Activated naive CD8-positive, alpha-beta T cell treated with anti-CD3 and anti-CD28 coated beads, Interleukin-2, amount 10 ng/mL, durations not matched to agents 7 days and 5 days (primary cell): ENCODE data around the gene POLRMT. TPM values are rescaled to one million over a fixed set of nuclear protein-coding genes. Genes with fewer than 3 reads are reported as not detected.

Source experiments
- ATAC-seq: fragments of 150-1000 bp; cut with Tn5 transposase; one replicate; pipeline ENCODE4 v1.10.0; 2021; ENCODE audit warnings: low read depth, moderate library complexity
- POLR2A ChIA-PET: fragments of 350-600 bp; sonication (Branson Sonifier 250); formaldehyde crosslinking; loops from one replicate; lab custom pipeline; 2021; ENCODE audit warnings: antibody characterized with exemption; lab: Charles Lee
- DNase-seq: peaks from one replicate; pipeline ENCODE4 v3.0.0; 2021
- H3K27ac Mint-ChIP-seq: one replicate; pipeline ENCODE4 v1.8.0; 2022; ENCODE audit warnings: mild to moderate bottlenecking, mixed read lengths
- H3K27me3 Mint-ChIP-seq: one replicate; pipeline ENCODE4 v1.8.0; 2022; ENCODE audit warnings: mild to moderate bottlenecking, moderate library complexity, mixed read lengths
- H3K36me3 Mint-ChIP-seq: one replicate; pipeline ENCODE4 v1.8.0; 2021; ENCODE audit warnings: mild to moderate bottlenecking, mixed read lengths
- H3K4me1 Mint-ChIP-seq: one replicate; pipeline ENCODE4 v1.8.0; 2021; ENCODE audit warnings: mixed read lengths
- H3K4me3 Mint-ChIP-seq: one replicate; pipeline ENCODE4 v1.8.0; 2022; ENCODE audit warnings: mild to moderate bottlenecking, moderate library complexity, mixed read lengths
- H3K9me3 Mint-ChIP-seq: one replicate; pipeline ENCODE4 v1.8.0; 2021; ENCODE audit warnings: mixed read lengths
- total RNA-seq, 2 experiments: library from RNA; stranded (reverse); gene quantifications; one replicate each; pipeline ENCODE4 v1.2.3, GENCODE V29; 2021

POLRMT gene
- total RNA-seq, 2 experiments from 2014 or later = 63.2 to 65.1 TPM

DNA sequence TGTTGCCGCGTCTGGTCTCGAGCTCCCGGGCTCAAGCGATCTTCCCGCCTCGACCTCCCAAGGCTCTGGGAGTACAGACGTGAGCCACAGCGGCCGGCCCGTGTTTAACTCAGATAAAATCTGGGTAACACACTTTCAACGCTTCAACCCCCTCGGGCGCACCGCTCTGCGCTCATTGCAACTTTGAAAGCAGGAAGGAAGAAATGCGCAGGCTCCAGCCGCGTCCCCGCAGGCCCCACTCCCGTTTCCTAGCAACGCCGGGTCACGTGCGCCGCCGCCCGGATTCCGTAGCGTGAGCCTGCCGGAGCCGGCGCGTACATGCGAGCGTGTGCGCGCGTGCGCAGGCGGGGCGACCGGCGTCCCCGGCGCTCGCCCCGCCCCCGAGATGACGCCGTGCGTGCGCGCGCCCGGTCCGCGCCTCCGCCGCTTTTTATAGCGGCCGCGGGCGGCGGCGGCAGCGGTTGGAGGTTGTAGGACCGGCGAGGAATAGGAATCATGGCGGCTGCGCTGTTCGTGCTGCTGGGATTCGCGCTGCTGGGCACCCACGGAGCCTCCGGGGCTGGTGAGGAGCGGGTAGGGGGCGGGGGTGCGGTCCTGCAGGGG is 61.1 kb downstream of the POLRMT start, which contains the start of gene BSG:
Gene BSG (plus strand): TSS at position 457 of the 603 bp plus-strand sequence. CDS start 39 bp downstream, at position 496.
- DNase-seq (peak; percentile 99), ATAC-seq (peak; percentile 83)
- no peaks in the 10 kb centered on the region for H3K27me3 Mint-ChIP-seq
- H3K9me3 Mint-ChIP-seq = no peaks in the 10 kb centered on the region
- peak within 1 kb of the TSS; percentile 97 for H3K4me3 Mint-ChIP-seq
- peaks cover 26% of the 10 kb centered on the region for H3K4me1 Mint-ChIP-seq
- H3K27ac Mint-ChIP-seq = peak within 1 kb of the TSS; percentile 97
- no peaks in the 10 kb centered on the region for H3K36me3 Mint-ChIP-seq
- POLR2A ChIA-PET = interaction anchor here (0.9 to 2.2 kb wide), 6 partner anchors 28 to 91 kb away, joined by 3 to 24 read pairs (median 6); partner anchors contain the start of genes CDC34, GZMM, RNF126 and TPGS1

GRCh38 chr19:571566-571974 is 61.8 kb downstream of the POLRMT start:
- POLR2A ChIA-PET = interaction anchor here (0.9 to 2.2 kb wide), 5 partner anchors 39 to 92 kb away, joined by 3 to 24 read pairs (median 6); partner anchors contain the start of genes CDC34, RNF126 and TPGS1
- DNase-seq = no peak
- peak overlapping the region; percentile 97 for H3K27ac Mint-ChIP-seq
- no peaks in the 10 kb centered on the region for H3K36me3 Mint-ChIP-seq
- ATAC-seq = no peak
- H3K27me3 Mint-ChIP-seq = no peaks in the 10 kb centered on the region
- H3K4me1 Mint-ChIP-seq = peaks cover 24% of the 10 kb centered on the region
- no peaks in the 10 kb centered on the region for H3K9me3 Mint-ChIP-seq
- peak overlapping the region; percentile 97 for H3K4me3 Mint-ChIP-seq

DNA sequence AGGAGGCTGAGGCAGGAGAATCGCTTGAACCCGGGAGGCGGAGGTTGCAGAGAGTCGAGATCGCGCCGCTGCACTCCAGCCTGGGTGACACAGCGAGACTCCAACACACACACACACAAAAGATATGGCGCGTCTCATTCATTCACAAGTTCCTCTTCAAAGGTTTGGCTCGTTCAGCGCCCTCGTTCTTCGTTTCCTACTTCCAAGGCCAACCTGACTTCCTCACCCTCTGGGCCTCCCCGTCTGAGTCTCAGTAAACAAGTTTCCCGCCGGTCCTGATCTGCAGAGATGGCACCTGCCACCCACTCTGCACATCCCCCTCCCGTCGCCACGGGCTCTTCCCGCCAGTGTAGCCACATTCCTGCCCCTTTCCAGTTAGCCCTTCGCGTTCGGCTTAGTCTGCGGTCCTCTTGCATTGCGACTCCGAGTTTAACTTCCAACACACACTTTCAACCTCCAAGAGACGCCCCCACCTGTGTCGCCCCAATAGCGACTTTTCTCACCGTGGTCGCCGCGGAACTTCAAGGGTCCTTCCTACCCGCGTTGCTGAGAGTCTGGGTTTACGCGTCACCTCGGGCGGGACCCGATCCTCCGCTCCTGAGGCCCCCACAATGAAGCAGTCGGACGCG is 62.3 kb downstream of the POLRMT start:
- peak overlapping the region; percentile 97 for H3K27ac Mint-ChIP-seq
- ATAC-seq = peak; percentile 8
- POLR2A ChIA-PET = interaction anchor here (0.7 to 2.2 kb wide), 4 partner anchors 39 to 64 kb away, joined by 3 to 24 read pairs (median 8); partner anchors contain the start of genes CDC34 and TPGS1

GRCh38 chr19:570251-570686 is 63.1 kb downstream of the POLRMT start:
- POLR2A ChIA-PET = interaction anchor here (0.7 kb wide), 1 partner anchor 40 kb away, joined by 3 read pairs; no protein-coding TSS in a partner anchor
- Mint-ChIP-seq H3K4me3 (peak overlapping the region; percentile 48), H3K9me3 (no peaks in the 10 kb centered on the region), H3K27me3 (no peaks in the 10 kb centered on the region), H3K36me3 (no peaks in the 10 kb centered on the region), H3K4me1 (peaks cover 21% of the 10 kb centered on the region), H3K27ac (peak overlapping the region; percentile 70)
- no peak for DNase-seq
- no peak for ATAC-seq

More for the DNA sequence above, 62.3 kb downstream of the POLRMT start:
- H3K27me3 Mint-ChIP-seq = no peaks in the 10 kb centered on the region
- no peaks in the 10 kb centered on the region for H3K36me3 Mint-ChIP-seq
- H3K9me3 Mint-ChIP-seq = no peaks in the 10 kb centered on the region
- H3K4me3 Mint-ChIP-seq = peak overlapping the region; percentile 97
- DNase-seq = peak; percentile 71
- H3K4me1 Mint-ChIP-seq = peaks cover 22% of the 10 kb centered on the region

- ATAC-seq = no peak
- H3K4me3 Mint-ChIP-seq = no peak overlapping the region
- no peaks in the 10 kb centered on the region for H3K27me3 Mint-ChIP-seq
- H3K36me3 Mint-ChIP-seq = no peaks in the 10 kb centered on the region
- no peak overlapping the region for H3K27ac Mint-ChIP-seq
- no peaks in the 10 kb centered on the region for H3K9me3 Mint-ChIP-seq
- POLR2A ChIA-PET = interaction anchor here (2.2 kb wide), 1 partner anchor 35 kb away, joined by 11 read pairs; the partner anchor contains the start of gene CDC34
- no peak for DNase-seq
- peaks cover 9% of the 10 kb centered on the region for H3K4me1 Mint-ChIP-seq
These were observed 65.9 kb downstream of the POLRMT start for GRCh38 chr19:567296-567900.

Other genes with a start within 250 kb of the POLRMT start
- gene C2CD4C, start 224.4 kb downstream of the POLRMT start, total RNA-seq = not detected
- under 1 TPM; 0.40 to 0.53 TPM for gene SHC2, start 172.5 kb downstream of the POLRMT start, total RNA-seq
- 1 to 10 TPM in 1 of 2 experiments, under 1 TPM in 1; 0.44 to 1.0 TPM for gene MADCAM1, start 137.1 kb downstream of the POLRMT start, total RNA-seq
- 10 to 100 TPM; 27.0 to 27.2 TPM for gene TPGS1, start 126.0 kb downstream of the POLRMT start, total RNA-seq
- 10 to 100 TPM; 49.2 to 51.5 TPM for gene CDC34, start 101.8 kb downstream of the POLRMT start, total RNA-seq
- 10 to 100 TPM; 81.5 to 84.5 TPM for gene GZMM, start 89.5 kb downstream of the POLRMT start, total RNA-seq
- 100 to 1,000 TPM; 183 to 196 TPM for gene BSG, start 60.9 kb downstream of the POLRMT start, total RNA-seq
- gene HCN2, start 43.7 kb downstream of the POLRMT start, total RNA-seq = 1 to 10 TPM; 1.0 to 1.2 TPM
- gene FGF22, start 6.3 kb upstream of the POLRMT start, total RNA-seq = 1 to 10 TPM in 1 of 2 experiments, under 1 TPM in 1; 0.72 to 1.1 TPM
- 10 to 100 TPM; 79.0 to 84.8 TPM for gene RNF126, start 29.7 kb upstream of the POLRMT start, total RNA-seq
- 1 to 10 TPM; 2.6 to 2.9 TPM for gene FSTL3, start 42.9 kb upstream of the POLRMT start, total RNA-seq
- gene PRSS57, start 61.9 kb upstream of the POLRMT start, total RNA-seq = not detected
- gene PALM, start 75.4 kb upstream of the POLRMT start, total RNA-seq = not detected
- gene MISP, start 117.6 kb upstream of the POLRMT start, total RNA-seq = not detected
- 100 to 1,000 TPM; 400 to 411 TPM for gene PTBP1, start 163.9 kb upstream of the POLRMT start, total RNA-seq
- gene PLPPR3, start 188.4 kb upstream of the POLRMT start, total RNA-seq = not detected
- under 1 TPM in 1 of 2 experiments, not detected in 1; 0.25 TPM for gene AZU1, start 194.3 kb upstream of the POLRMT start, total RNA-seq
- not detected for gene PRTN3, start 207.5 kb upstream of the POLRMT start, total RNA-seq
- gene ELANE, start 218.8 kb upstream of the POLRMT start, total RNA-seq = not detected
- 1 to 10 TPM; 4.4 to 5.5 TPM for gene CFD, start 226.1 kb upstream of the POLRMT start, total RNA-seq